ENCODE measurements around the gene SCRN3. TPM values are rescaled to one million over a fixed set of nuclear protein-coding genes. Genes with fewer than 3 reads are reported as not detected.

The SCRN3 gene
- polyA plus RNA-seq, 1 donor from 2014 or later: 57.1 TPM

- Histone ChIP-seq H3K9me2 (ENCODE audit: insufficient read depth, low read length) (no peaks in the 10 kb centered on the region), H3K27ac (ENCODE audit: low read length) (no peak overlapping the region), H3F3A (ENCODE audit: insufficient read depth, low read length, poor library complexity, severe bottlenecking) (no peaks in the 10 kb centered on the region), H3K9me3 (ENCODE audit: low read length) (no peaks in the 10 kb centered on the region), H2AFZ (ENCODE audit: low read depth, low read length) (no peak overlapping the region), H3K27me3 (ENCODE audit: insufficient read depth, low read depth, low read length) (no peaks in the 10 kb centered on the region), H3K79me2 (replicated peaks; ENCODE audit: insufficient read depth, low read length) (no peaks in the 10 kb centered on the region), H3K36me3 (ENCODE audit: insufficient read depth, low read length) (no peaks in the 10 kb centered on the region), H3K4me2 (ENCODE audit: low read length) (no peak overlapping the region), H3K9ac (ENCODE audit: low read length) (no peak overlapping the region), H4K20me1 (ENCODE audit: insufficient read depth) (no peaks in the 10 kb centered on the region), H3K4me3 (ENCODE audit: low read length) (no peak overlapping the region)
- TF ChIP-seq, protein P1, sequence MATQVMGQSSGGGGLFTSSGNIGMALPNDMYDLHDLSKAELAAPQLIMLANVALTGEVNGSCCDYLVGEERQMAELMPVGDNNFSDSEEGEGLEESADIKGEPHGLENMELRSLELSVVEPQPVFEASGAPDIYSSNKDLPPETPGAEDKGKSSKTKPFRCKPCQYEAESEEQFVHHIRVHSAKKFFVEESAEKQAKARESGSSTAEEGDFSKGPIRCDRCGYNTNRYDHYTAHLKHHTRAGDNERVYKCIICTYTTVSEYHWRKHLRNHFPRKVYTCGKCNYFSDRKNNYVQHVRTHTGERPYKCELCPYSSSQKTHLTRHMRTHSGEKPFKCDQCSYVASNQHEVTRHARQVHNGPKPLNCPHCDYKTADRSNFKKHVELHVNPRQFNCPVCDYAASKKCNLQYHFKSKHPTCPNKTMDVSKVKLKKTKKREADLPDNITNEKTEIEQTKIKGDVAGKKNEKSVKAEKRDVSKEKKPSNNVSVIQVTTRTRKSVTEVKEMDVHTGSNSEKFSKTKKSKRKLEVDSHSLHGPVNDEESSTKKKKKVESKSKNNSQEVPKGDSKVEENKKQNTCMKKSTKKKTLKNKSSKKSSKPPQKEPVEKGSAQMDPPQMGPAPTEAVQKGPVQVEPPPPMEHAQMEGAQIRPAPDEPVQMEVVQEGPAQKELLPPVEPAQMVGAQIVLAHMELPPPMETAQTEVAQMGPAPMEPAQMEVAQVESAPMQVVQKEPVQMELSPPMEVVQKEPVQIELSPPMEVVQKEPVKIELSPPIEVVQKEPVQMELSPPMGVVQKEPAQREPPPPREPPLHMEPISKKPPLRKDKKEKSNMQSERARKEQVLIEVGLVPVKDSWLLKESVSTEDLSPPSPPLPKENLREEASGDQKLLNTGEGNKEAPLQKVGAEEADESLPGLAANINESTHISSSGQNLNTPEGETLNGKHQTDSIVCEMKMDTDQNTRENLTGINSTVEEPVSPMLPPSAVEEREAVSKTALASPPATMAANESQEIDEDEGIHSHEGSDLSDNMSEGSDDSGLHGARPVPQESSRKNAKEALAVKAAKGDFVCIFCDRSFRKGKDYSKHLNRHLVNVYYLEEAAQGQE (IDR thresholded peaks at IDR 0.05; ENCODE audit: borderline replicate concordance): no peak
- no peak for TF ChIP-seq POLR2AphosphoS5 (IDR thresholded peaks at IDR 0.05)
- TF ChIP-seq EP300 (conservative IDR thresholded peaks at IDR 0.05; ENCODE audit: poor library complexity, severe bottlenecking): no peak
- TF ChIP-seq, protein P2, sequence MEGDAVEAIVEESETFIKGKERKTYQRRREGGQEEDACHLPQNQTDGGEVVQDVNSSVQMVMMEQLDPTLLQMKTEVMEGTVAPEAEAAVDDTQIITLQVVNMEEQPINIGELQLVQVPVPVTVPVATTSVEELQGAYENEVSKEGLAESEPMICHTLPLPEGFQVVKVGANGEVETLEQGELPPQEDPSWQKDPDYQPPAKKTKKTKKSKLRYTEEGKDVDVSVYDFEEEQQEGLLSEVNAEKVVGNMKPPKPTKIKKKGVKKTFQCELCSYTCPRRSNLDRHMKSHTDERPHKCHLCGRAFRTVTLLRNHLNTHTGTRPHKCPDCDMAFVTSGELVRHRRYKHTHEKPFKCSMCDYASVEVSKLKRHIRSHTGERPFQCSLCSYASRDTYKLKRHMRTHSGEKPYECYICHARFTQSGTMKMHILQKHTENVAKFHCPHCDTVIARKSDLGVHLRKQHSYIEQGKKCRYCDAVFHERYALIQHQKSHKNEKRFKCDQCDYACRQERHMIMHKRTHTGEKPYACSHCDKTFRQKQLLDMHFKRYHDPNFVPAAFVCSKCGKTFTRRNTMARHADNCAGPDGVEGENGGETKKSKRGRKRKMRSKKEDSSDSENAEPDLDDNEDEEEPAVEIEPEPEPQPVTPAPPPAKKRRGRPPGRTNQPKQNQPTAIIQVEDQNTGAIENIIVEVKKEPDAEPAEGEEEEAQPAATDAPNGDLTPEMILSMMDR (IDR thresholded peaks at IDR 0.05; ENCODE audit: poor library complexity, severe bottlenecking): no peak
- TF ChIP-seq MXI1 (conservative IDR thresholded peaks at IDR 0.05; ENCODE audit: poor library complexity, severe bottlenecking): no peak
- TF ChIP-seq SMC3 (conservative IDR thresholded peaks at IDR 0.05; ENCODE audit: poor library complexity): no peak
Observed at GRCh38 chr2:174465327-174465726, 69.8 kb downstream of the SCRN3 start.

GRCh38 chr2:174473796-174474195 is 78.3 kb downstream of the SCRN3 start:
- no peaks in the 10 kb centered on the region for H3F3A ChIP-seq (ENCODE audit: insufficient read depth, low read length, poor library complexity, severe bottlenecking)
- H3K79me2 ChIP-seq (replicated peaks; ENCODE audit: insufficient read depth, low read length): no peaks in the 10 kb centered on the region
- no peak overlapping the region for H3K27ac ChIP-seq (ENCODE audit: low read length)
- H3K4me3 ChIP-seq (ENCODE audit: low read length): no peak overlapping the region
- no peaks in the 10 kb centered on the region for H3K27me3 ChIP-seq (ENCODE audit: insufficient read depth, low read depth, low read length)
- no peaks in the 10 kb centered on the region for H3K36me3 ChIP-seq (ENCODE audit: insufficient read depth, low read length)
- H3K9me2 ChIP-seq (ENCODE audit: insufficient read depth, low read length): no peaks in the 10 kb centered on the region
- H3K9ac ChIP-seq (ENCODE audit: low read length): no peak overlapping the region
- H4K20me1 ChIP-seq (ENCODE audit: insufficient read depth): no peaks in the 10 kb centered on the region
- no peaks in the 10 kb centered on the region for H3K9me3 ChIP-seq (ENCODE audit: low read length)
- no peak overlapping the region for H3K4me2 ChIP-seq (ENCODE audit: low read length)
- TF ChIP-seq TAF1 (IDR thresholded peaks at IDR 0.05; ENCODE audit: low read depth): no peak
- TF ChIP-seq MXI1 (conservative IDR thresholded peaks at IDR 0.05; ENCODE audit: poor library complexity, severe bottlenecking): no peak
- TF ChIP-seq, protein P2 (IDR thresholded peaks at IDR 0.05; ENCODE audit: poor library complexity, severe bottlenecking): no peak
- no peak for TF ChIP-seq POLR2AphosphoS5 (IDR thresholded peaks at IDR 0.05)
- TF ChIP-seq EP300 (conservative IDR thresholded peaks at IDR 0.05; ENCODE audit: poor library complexity, severe bottlenecking): no peak
- no peak for TF ChIP-seq EZH2 (IDR thresholded peaks at IDR 0.05; ENCODE audit: borderline replicate concordance, insufficient read depth, low read length, poor library complexity, severe bottlenecking)
- TF ChIP-seq SMC3 (conservative IDR thresholded peaks at IDR 0.05; ENCODE audit: poor library complexity): no peak
- TF ChIP-seq RAD21 (conservative IDR thresholded peaks at IDR 0.05): no peak
- TF ChIP-seq, protein P1 (IDR thresholded peaks at IDR 0.05; ENCODE audit: borderline replicate concordance): no peak
- no peak overlapping the region for H2AFZ ChIP-seq (ENCODE audit: low read depth, low read length)

Measured in neural cell (in vitro differentiated cells).